Panc1 (cell line): Measurements from ENCODE around the gene ARHGAP6. TPM values are rescaled to one million over a fixed set of nuclear protein-coding genes. Genes with fewer than 3 reads are reported as not detected.

Experiments
- ATAC-seq: fragments of 200-7000 bp; cut with Tn5 transposase; 2 replicates; pipeline ENCODE4 v1.9.1; 2020; ENCODE audit warnings: mild to moderate bottlenecking, moderate library complexity
- BruUV-seq: library from RNA; stranded (reverse); fragments of 400-500 nt; replicated peaks from 2 replicates; lab custom pipeline; 2021; lab: Mats Ljungman, UMichigan
- CTCF ChIA-PET: fragments of 300-600 bp; sonication (Branson Sonifier 250); formaldehyde crosslinking; loops from one replicate; lab custom pipeline; 2022; ENCODE audit warnings: antibody characterized with exemption; lab: Charles Lee
- POLR2A ChIA-PET: fragments of 300-600 bp; sonication (Branson Sonifier 250); formaldehyde crosslinking; loops from one replicate; lab custom pipeline; 2022; ENCODE audit warnings: antibody characterized with exemption; lab: Charles Lee
- DNase-seq: peaks from one replicate; pipeline ENCODE4 v3.0.0-alpha.2; 2010; ENCODE audit warnings: low read depth, low spot score
- H3K27ac ChIP-seq: 2 replicates; pipeline ENCODE4 v1.5.1; 2011; ENCODE audit warnings: mild to moderate bottlenecking, low read length, inconsistent platforms
- H3K27me3 ChIP-seq: fragments of 200-500 bp; sonication (Bioruptor generic); 2 replicates; pipeline ENCODE4 v1.6.0; 2014; ENCODE audit warnings: low read length, inconsistent platforms; ENCODE audit not compliant: control insufficient read depth, insufficient read depth
- H3K36me3 ChIP-seq: fragments of 200-500 bp; sonication (Bioruptor generic); 2 replicates; pipeline ENCODE4 v1.5.1; 2014; ENCODE audit warnings: inconsistent platforms, mild to moderate bottlenecking, low read length, moderate library complexity; ENCODE audit not compliant: control insufficient read depth, insufficient read depth
- H3K4me1 ChIP-seq: 2 replicates; pipeline ENCODE4 v1.5.1; 2011; ENCODE audit warnings: inconsistent platforms, mild to moderate bottlenecking, low read length, moderate library complexity; ENCODE audit not compliant: control insufficient read depth, insufficient read depth
- H3K4me3 ChIP-seq, 2 experiments: 2 replicates each; pipeline ENCODE4 v1.5.1; 2011 to 2012; ENCODE audit warnings: low read depth in 2 of 2, low read length in 2 of 2, mild to moderate bottlenecking in 2 of 2, inconsistent platforms in 1 of 2, moderate library complexity in 1 of 2
- H3K9me3 ChIP-seq: fragments of 200-500 bp; sonication (Bioruptor generic); 2 replicates; pipeline ENCODE4 v1.5.1; 2014; ENCODE audit warnings: low read depth, mild to moderate bottlenecking, inconsistent platforms, low read length, moderate library complexity; ENCODE audit not compliant: control insufficient read depth, insufficient read depth
- POLR2AphosphoS5 ChIP-seq: IDR thresholded peaks from 2 replicates; pipeline ENCODE4 v1.6.1; 2012; ENCODE audit warnings: mild to moderate bottlenecking, low read depth, low read length, moderate library complexity
- SIN3A ChIP-seq: IDR thresholded peaks from 2 replicates; pipeline ENCODE4 v1.6.1; 2012; ENCODE audit warnings: low read depth, mild to moderate bottlenecking, low read length, moderate library complexity, borderline replicate concordance; ENCODE audit not compliant: insufficient read depth
- TCF7L2 ChIP-seq: IDR thresholded peaks from 2 replicates; pipeline ENCODE4 v1.6.1; 2011; ENCODE audit warnings: mild to moderate bottlenecking, low read depth, low read length, inconsistent platforms
- in situ Hi-C: cut with HindIII; loops from 2 replicates; pipeline ENCODE4 v1.10.0; 2016; ENCODE audit warnings: low sequenced_read_pairs, low pct_unique_long_range_greater_than_20kb
- intact Hi-C: fragments of 100-400 bp; cut with micrococcal nuclease; formaldehyde crosslinking; loops from one replicate; pipeline ENCODE4 v1.10.0; 2022; ENCODE audit not compliant: unreplicated experiment
- total RNA-seq: library from RNA; stranded (reverse); gene quantifications from one replicate; pipeline ENCODE4 v1.2.1, GENCODE V29; 2021; ENCODE audit not compliant: unreplicated experiment
- TF ChIP-seq, protein P1 (sequence below), 2 experiments: IDR thresholded peaks; 2 replicates each; pipeline ENCODE4 v1.6.1; 2011 to 2012; ENCODE audit warnings: low read depth in 2 of 2, control low read depth in 1 of 2, low read length in 1 of 2, mild to moderate bottlenecking in 1 of 2, moderate library complexity in 1 of 2; ENCODE audit not compliant: insufficient read depth in 1 of 2
- TF ChIP-seq, protein P2 (sequence below): fragments of 450-650 bp; IDR thresholded peaks from 2 replicates; pipeline ENCODE4 v1.5.1; 2017; ENCODE audit warnings: mild to moderate bottlenecking

Gene ARHGAP6
- total RNA-seq, 1 experiment from 2014 or later, result 0.13 TPM

DNA sequence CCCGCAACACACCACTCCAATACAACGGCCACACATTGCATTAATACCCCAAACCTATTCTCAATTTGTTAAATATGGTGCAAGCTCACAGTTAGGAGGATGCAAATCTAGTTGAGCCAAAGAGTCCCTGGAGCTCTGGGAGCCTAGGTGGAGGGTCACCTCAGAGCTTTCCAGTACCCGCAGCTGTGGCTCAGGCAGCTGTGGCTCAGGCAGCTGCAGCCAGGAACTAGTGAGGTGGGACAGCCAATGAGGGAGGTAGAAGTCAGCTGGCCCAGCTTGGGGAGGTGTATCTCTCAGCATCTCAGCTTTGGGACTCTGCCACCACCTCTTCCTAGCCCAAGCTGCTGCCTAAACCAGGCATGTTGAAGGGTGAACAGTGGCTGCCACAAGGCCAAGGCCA, 36.7 kb upstream of the ARHGAP6 start:
- intact Hi-C loops (no loop called here), in situ Hi-C loops (no loop called here)
- ChIA-PET CTCF (no interaction called here), POLR2A (no interaction called here)
- no TSS peak for BruUV-seq
- H3K4me3 ChIP-seq, result no peak overlapping the region
- no peaks in the 10 kb centered on the region for H3K4me1 ChIP-seq
- no peak overlapping the region for H3K27ac ChIP-seq
- H3K27me3 ChIP-seq, result no peaks in the 10 kb centered on the region
- ATAC-seq (no peak), DNase-seq (no peak)
- no peaks in the 10 kb centered on the region for H3K36me3 ChIP-seq
- no peaks in the 10 kb centered on the region for H3K9me3 ChIP-seq
- TF ChIP-seq TCF7L2 (no peak), POLR2AphosphoS5 (no peak), SIN3A (no peak)
- TF ChIP-seq, protein P1, sequence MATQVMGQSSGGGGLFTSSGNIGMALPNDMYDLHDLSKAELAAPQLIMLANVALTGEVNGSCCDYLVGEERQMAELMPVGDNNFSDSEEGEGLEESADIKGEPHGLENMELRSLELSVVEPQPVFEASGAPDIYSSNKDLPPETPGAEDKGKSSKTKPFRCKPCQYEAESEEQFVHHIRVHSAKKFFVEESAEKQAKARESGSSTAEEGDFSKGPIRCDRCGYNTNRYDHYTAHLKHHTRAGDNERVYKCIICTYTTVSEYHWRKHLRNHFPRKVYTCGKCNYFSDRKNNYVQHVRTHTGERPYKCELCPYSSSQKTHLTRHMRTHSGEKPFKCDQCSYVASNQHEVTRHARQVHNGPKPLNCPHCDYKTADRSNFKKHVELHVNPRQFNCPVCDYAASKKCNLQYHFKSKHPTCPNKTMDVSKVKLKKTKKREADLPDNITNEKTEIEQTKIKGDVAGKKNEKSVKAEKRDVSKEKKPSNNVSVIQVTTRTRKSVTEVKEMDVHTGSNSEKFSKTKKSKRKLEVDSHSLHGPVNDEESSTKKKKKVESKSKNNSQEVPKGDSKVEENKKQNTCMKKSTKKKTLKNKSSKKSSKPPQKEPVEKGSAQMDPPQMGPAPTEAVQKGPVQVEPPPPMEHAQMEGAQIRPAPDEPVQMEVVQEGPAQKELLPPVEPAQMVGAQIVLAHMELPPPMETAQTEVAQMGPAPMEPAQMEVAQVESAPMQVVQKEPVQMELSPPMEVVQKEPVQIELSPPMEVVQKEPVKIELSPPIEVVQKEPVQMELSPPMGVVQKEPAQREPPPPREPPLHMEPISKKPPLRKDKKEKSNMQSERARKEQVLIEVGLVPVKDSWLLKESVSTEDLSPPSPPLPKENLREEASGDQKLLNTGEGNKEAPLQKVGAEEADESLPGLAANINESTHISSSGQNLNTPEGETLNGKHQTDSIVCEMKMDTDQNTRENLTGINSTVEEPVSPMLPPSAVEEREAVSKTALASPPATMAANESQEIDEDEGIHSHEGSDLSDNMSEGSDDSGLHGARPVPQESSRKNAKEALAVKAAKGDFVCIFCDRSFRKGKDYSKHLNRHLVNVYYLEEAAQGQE (IDR thresholded peaks at IDR 0.05; ENCODE audit: insufficient read depth in 1 of 2, low read depth in 2 of 2, low read length in 1 of 2), result no peak
- TF ChIP-seq, protein P2, sequence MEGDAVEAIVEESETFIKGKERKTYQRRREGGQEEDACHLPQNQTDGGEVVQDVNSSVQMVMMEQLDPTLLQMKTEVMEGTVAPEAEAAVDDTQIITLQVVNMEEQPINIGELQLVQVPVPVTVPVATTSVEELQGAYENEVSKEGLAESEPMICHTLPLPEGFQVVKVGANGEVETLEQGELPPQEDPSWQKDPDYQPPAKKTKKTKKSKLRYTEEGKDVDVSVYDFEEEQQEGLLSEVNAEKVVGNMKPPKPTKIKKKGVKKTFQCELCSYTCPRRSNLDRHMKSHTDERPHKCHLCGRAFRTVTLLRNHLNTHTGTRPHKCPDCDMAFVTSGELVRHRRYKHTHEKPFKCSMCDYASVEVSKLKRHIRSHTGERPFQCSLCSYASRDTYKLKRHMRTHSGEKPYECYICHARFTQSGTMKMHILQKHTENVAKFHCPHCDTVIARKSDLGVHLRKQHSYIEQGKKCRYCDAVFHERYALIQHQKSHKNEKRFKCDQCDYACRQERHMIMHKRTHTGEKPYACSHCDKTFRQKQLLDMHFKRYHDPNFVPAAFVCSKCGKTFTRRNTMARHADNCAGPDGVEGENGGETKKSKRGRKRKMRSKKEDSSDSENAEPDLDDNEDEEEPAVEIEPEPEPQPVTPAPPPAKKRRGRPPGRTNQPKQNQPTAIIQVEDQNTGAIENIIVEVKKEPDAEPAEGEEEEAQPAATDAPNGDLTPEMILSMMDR, result no peak

DNA sequence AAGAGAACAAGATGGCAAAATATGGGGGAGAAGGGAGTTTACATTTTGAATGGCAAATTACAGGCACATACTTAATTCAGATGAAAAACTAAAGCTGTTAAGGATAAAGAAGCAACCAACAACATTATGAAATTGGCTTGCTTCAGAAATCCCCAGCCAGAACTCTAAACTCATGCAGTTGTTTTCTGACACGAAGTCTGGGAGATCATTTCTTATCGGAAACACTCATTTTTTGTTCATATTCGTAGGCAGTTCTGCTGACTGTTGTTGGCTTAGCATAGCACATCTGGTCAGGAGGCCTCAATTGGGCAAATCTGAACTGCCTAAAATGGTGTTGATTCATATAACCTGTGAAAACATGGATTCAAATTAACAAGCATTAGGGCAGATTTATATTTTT, 33.0 kb upstream of the ARHGAP6 start:
- no peaks in the 10 kb centered on the region for H3K27me3 ChIP-seq
- no peak for DNase-seq
- TF ChIP-seq, protein P1 (IDR thresholded peaks at IDR 0.05; ENCODE audit: insufficient read depth in 1 of 2, low read depth in 2 of 2, low read length in 1 of 2), result no peak
- TF ChIP-seq TCF7L2 (no peak), POLR2AphosphoS5 (no peak), SIN3A (no peak)
- TF ChIP-seq, protein P2, result no peak
- H3K4me1 ChIP-seq, result no peaks in the 10 kb centered on the region
- intact Hi-C loops, result no loop called here
- no peak for ATAC-seq
- H3K9me3 ChIP-seq, result no peaks in the 10 kb centered on the region
- H3K36me3 ChIP-seq, result no peaks in the 10 kb centered on the region
- ChIA-PET POLR2A (no interaction called here), CTCF (no interaction called here)
- no peak overlapping the region for H3K4me3 ChIP-seq
- H3K27ac ChIP-seq, result no peak overlapping the region
- in situ Hi-C loops, result no loop called here
- no TSS peak for BruUV-seq
